GM18511 (cell line): Measurements from ENCODE around the gene SUN2.

Source experiments
- ATAC-seq: cut with Tn5 transposase; IDR thresholded peaks from one replicate; pipeline ENCODE4 v1.9.1; 2021; ENCODE audit warnings: mild to moderate bottlenecking, moderate library complexity; ENCODE audit not compliant: unreplicated experiment

The SUN2 gene

GRCh38 chr22:38718414-38718813 is 37.4 kb downstream of the SUN2 start:
- no peak for ATAC-seq

- no peak for ATAC-seq
These were observed 38.6 kb downstream of the SUN2 start for GRCh38 chr22:38717244-38717643.

GRCh38 chr22:38716826-38717225 is 39.0 kb downstream of the SUN2 start:
- ATAC-seq, result no peak

GRCh38 chr22:38716271-38716670 is 39.5 kb downstream of the SUN2 start:
- ATAC-seq, result no peak

- no peak for ATAC-seq
These were observed 39.9 kb downstream of the SUN2 start for GRCh38 chr22:38715852-38716251.

GRCh38 chr22:38715176-38715764 is 40.5 kb downstream of the SUN2 start:
- ATAC-seq, result no peak

GRCh38 chr22:38713921-38714320 is 41.9 kb downstream of the SUN2 start:
- ATAC-seq, result no peak

GRCh38 chr22:38712486-38713207 is 43.2 kb downstream of the SUN2 start:
- ATAC-seq, result no peak

GRCh38 chr22:38710866-38711265 is 44.9 kb downstream of the SUN2 start:
- ATAC-seq, result no peak

- no peak for ATAC-seq
These were observed 45.4 kb downstream of the SUN2 start for GRCh38 chr22:38710351-38710750.

- ATAC-seq, result no peak
These were observed 46.5 kb downstream of the SUN2 start for GRCh38 chr22:38709306-38709705.

- no peak for ATAC-seq
These were observed 47.8 kb downstream of the SUN2 start for GRCh38 chr22:38707984-38708383.

- ATAC-seq, result no peak
These were observed 48.5 kb downstream of the SUN2 start for GRCh38 chr22:38707346-38707745.

GRCh38 chr22:38706901-38707195 is 49.0 kb downstream of the SUN2 start:
- ATAC-seq, result no peak

GRCh38 chr22:38706101-38706900 is 49.5 kb downstream of the SUN2 start:
- no peak for ATAC-seq

GRCh38 chr22:38705235-38706100 is 50.3 kb downstream of the SUN2 start, which contains the start of gene GTPBP1:
TSS of gene GTPBP1 (plus strand) at chr22:38705944. CDS start at chr22:38705956, 12 bp downstream.
- peak; percentile 77 for ATAC-seq

- ATAC-seq, result no peak
These were observed 51.1 kb downstream of the SUN2 start for GRCh38 chr22:38704654-38705234.

- peak; percentile 38 for ATAC-seq
These were observed 54.8 kb downstream of the SUN2 start, which contains the start of gene JOSD1 for GRCh38 chr22:38700789-38701628. TSS of gene JOSD1 (minus strand) at chr22:38700943. CDS start at chr22:38699987, 956 bp downstream.

GRCh38 chr22:38700270-38700788 is 55.5 kb downstream of the SUN2 start:
- peak; percentile 15 for ATAC-seq
